ENCODE results near the gene GIN1.

DNA sequence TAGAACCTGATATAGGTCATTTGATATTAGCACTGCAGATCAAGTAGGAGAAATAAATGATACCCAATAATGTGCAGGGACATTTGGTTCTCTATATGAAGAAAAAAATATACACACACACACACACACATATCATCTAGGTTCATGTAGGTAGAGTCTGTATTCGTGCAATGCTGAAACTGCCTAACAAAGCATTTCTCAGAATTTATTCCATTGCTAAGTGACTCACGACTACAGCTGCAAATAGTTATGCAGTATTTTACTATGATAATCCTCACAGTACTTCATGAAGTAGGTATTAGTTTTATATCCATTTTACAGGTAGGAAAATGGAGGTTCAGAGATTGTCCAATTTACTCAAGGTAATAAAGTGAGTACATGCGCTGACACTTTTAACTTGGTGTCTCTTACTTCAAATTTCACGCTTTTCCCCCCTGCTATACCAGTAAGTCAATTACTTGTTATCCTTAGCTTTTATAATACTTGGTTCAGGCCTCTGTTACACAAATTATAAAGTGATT is 2.4 kb downstream of the GIN1 start:
- TF ChIP-seq, protein P1, sequence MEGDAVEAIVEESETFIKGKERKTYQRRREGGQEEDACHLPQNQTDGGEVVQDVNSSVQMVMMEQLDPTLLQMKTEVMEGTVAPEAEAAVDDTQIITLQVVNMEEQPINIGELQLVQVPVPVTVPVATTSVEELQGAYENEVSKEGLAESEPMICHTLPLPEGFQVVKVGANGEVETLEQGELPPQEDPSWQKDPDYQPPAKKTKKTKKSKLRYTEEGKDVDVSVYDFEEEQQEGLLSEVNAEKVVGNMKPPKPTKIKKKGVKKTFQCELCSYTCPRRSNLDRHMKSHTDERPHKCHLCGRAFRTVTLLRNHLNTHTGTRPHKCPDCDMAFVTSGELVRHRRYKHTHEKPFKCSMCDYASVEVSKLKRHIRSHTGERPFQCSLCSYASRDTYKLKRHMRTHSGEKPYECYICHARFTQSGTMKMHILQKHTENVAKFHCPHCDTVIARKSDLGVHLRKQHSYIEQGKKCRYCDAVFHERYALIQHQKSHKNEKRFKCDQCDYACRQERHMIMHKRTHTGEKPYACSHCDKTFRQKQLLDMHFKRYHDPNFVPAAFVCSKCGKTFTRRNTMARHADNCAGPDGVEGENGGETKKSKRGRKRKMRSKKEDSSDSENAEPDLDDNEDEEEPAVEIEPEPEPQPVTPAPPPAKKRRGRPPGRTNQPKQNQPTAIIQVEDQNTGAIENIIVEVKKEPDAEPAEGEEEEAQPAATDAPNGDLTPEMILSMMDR (IDR thresholded peaks at IDR 0.05), result no peak
- TF ChIP-seq POLR2A (IDR thresholded peaks at IDR 0.05) (no peak), EP300 (IDR thresholded peaks at IDR 0.05) (no peak)

All from suprapubic skin (tissue), 3 donors.